Common myeloid progenitor, CD34-positive (primary cell): ENCODE results near the gene PRH1. TPM values are rescaled to one million over a fixed set of nuclear protein-coding genes. Genes with fewer than 3 reads are reported as not detected.

Source experiments
- CTCF ChIA-PET: fragments of 350-600 bp; sonication (Branson Sonifier 250); formaldehyde crosslinking; loops from one replicate; lab custom pipeline; 2021; ENCODE audit warnings: antibody characterized with exemption; lab: Charles Lee
- POLR2A ChIA-PET: fragments of 350-600 bp; sonication (Branson Sonifier 250); formaldehyde crosslinking; loops from one replicate; lab custom pipeline; 2021; ENCODE audit warnings: antibody characterized with exemption; lab: Charles Lee
- DNase-seq, 3 donors: peaks; one replicate each; pipeline versions ENCODE4 v3.0.0 to v3.0.0-alpha.2; 2013
- H3K27ac ChIP-seq, 2 experiments: 1 replicate in 1 of 2; 2 replicates in 1 of 2; pipeline ENCODE4 v1.7.0; 2013; ENCODE audit warnings: inconsistent platforms in 2 of 2, low read length in 2 of 2, mild to moderate bottlenecking in 2 of 2, low read depth in 1 of 2, moderate library complexity in 1 of 2; ENCODE audit not compliant: severe bottlenecking in 2 of 2, insufficient read depth in 1 of 2, poor library complexity in 1 of 2
- H3K27me3 ChIP-seq, 5 experiments: replicated peaks in 2 of 5; 1 replicate in 3 of 5; 2 replicates in 2 of 5; pipeline versions ENCODE4 v1.6.1 to v1.7.0; 2013; ENCODE audit warnings: low read length in 4 of 5, mild to moderate bottlenecking in 2 of 5, moderate library complexity in 2 of 5, inconsistent platforms in 1 of 5; ENCODE audit not compliant: insufficient read depth in 5 of 5, control insufficient read depth in 4 of 5
- H3K36me3 ChIP-seq, 4 experiments: 1 replicate in 2 of 4; 2 replicates in 2 of 4; pipeline versions ENCODE4 v1.6.1 to v1.7.0; 2013; ENCODE audit warnings: low read length in 3 of 4, control low read depth in 1 of 4, mild to moderate bottlenecking in 1 of 4; ENCODE audit not compliant: control insufficient read depth in 4 of 4, insufficient read depth in 4 of 4
- H3K4me1 ChIP-seq, 4 experiments: 1 replicate in 3 of 4; 2 replicates in 1 of 4; pipeline versions ENCODE4 v1.6.1 to v1.7.1; 2013; ENCODE audit warnings: low read length in 3 of 4, mild to moderate bottlenecking in 3 of 4, control low read depth in 1 of 4, inconsistent platforms in 1 of 4, moderate library complexity in 1 of 4; ENCODE audit not compliant: control insufficient read depth in 4 of 4, insufficient read depth in 4 of 4; ENCODE audit errors: control extremely low read depth in 1 of 4
- H3K4me3 ChIP-seq, 7 experiments: 1 replicate in 4 of 7; 2 replicates in 3 of 7; pipeline versions ENCODE4 v1.5.1 to v1.7.0; 2013; ENCODE audit warnings: mild to moderate bottlenecking in 7 of 7, low read length in 6 of 7, moderate library complexity in 6 of 7, inconsistent platforms in 2 of 7, low read depth in 2 of 7, control low read depth in 1 of 7; ENCODE audit not compliant: insufficient read depth in 4 of 7, control insufficient read depth in 1 of 7; ENCODE audit errors: extremely low read depth in 1 of 7
- H3K9me3 ChIP-seq, 5 experiments: 1 replicate in 4 of 5; 2 replicates in 1 of 5; pipeline versions ENCODE4 v1.6.1 to v1.7.1; 2013; ENCODE audit warnings: low read length in 4 of 5, mild to moderate bottlenecking in 2 of 5, inconsistent platforms in 1 of 5, low read depth in 1 of 5, moderate library complexity in 1 of 5; ENCODE audit not compliant: control insufficient read depth in 4 of 5, insufficient read depth in 2 of 5; ENCODE audit errors: control extremely low read depth in 1 of 5
- WGBS: methylation state at CpG from one replicate; pipeline ENCODE4 v1.1.5; 2013; ENCODE audit not compliant: insufficient coverage; 5-methylcytosine and 5-hydroxymethylcytosine counted together
- polyA plus RNA-seq: library from polyadenylated mRNA; unstranded; fragments of 120-200 nt; gene quantifications from one replicate; pipeline ENCODE4 v1.2.1, GENCODE V29; 2013

The PRH1 gene
- 12.5 TPM for polyA plus RNA-seq

DNA sequence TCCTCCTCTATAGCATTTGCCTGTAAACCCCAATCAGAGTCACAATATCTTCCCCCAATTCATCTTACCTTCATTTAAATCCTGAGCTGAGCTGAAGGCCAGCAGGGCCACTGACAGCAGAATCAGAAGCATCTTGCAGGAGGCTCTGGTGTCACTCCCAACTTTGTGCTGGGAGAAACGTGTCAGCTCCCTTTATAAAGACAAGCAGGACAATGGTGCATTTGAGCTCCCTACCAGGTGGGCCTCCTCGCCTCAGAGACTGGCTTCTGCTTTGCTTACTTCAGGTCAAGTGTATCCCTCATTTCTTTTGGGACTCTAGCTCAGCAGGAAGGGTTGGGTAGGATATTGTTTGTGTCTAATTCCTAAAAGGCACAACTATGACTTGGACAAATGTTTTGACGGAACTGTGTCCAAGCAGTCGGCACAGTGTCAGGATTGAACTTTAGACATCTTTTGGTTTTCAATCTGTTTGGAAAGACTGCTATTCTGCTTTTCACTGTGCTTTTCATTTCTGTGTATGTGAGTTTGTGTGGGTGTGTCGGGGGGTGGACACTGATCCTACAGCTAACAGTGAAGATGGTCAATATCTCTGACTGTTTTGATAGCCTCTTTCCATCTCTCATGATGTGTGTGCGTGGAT lies at the start of gene PRH1:
Gene PRH1 (minus strand): TSS at position 170 of the 640 bp plus-strand sequence. CDS start 38 bp downstream, at position 132.
- ChIA-PET CTCF (no interaction called here), POLR2A (no interaction called here)
- DNase-seq: no peak
- no peaks in the 10 kb centered on the region for H3K27me3 ChIP-seq
- 95% methylated on average over 3 of the region's 6 CpGs for WGBS
- no peaks in the 10 kb centered on the region for H3K9me3 ChIP-seq
- no peak within 1 kb of the TSS for H3K4me3 ChIP-seq
- no peak within 1 kb of the TSS for H3K27ac ChIP-seq
- peaks cover 0 to 5% (median 2%) of the 10 kb centered on the region in 4 experiments for H3K4me1 ChIP-seq
- H3K36me3 ChIP-seq: peaks cover 0 to 6% (median 2%) of the 10 kb centered on the region in 4 experiments

DNA sequence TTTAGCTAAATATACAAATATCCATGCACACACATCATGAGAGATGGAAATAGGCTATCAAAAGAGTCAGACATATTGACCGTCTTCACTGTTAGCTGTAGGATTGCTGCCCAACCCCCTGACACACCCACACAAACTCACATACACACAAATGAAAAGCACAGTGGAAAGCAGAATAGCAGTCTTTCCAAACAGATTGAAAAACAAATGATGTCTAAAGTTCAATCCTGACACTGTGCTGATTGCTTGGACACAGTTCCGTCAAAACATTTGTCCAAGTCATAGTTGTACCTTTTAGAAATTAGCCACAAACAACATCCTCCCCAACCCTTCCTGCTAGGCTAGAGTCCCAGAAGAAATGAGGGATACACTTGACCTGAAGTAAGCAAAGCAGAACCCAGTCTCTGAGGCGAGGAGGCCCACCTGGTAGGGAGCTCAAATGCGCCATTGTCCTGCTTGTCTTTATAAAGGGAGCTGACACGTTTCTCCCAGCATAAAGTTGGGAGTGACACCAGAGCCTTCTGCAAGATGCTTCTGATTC lies 44.8 kb upstream of the PRH1 start, which contains the start of gene PRH2:
Gene PRH2 (plus strand): TSS at position 491 of the 541 bp plus-strand sequence. CDS start 38 bp downstream, at position 529.
- H3K27ac ChIP-seq: no peak within 1 kb of the TSS
- H3K9me3 ChIP-seq: peaks cover 0 to 3% (median 0%) of the 10 kb centered on the region in 5 experiments
- H3K27me3 ChIP-seq: no peaks in the 10 kb centered on the region
- ChIA-PET CTCF (no interaction called here), POLR2A (no interaction called here)
- H3K4me1 ChIP-seq: no peaks in the 10 kb centered on the region
- no peak within 1 kb of the TSS for H3K4me3 ChIP-seq
- no peak for DNase-seq
- WGBS: 100% methylated on average over 5 of the region's 5 CpGs
- peaks cover 0 to 4% (median under 1%) of the 10 kb centered on the region in 4 experiments for H3K36me3 ChIP-seq

DNA sequence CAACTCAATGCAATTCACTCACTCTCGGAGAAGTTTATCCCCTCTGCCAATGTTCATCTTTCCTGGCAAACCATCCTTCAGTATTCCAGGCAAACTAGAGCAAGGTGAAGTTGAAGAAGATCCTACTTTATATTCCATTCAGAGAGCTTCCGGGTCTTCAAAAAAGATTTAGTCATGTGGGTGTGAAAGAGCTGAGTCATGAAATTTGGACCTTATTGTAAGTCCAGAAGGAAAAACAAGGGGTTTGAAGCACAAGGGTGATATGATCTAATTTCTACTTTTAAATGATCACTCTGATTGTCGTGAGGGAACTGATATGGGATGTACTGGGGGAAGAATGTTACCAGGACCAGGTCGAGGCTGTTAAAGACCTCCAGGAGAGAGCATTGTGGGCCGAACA lies 42.2 kb upstream of the PRH1 start:
- no peak for DNase-seq
- Histone ChIP-seq H3K36me3 (peaks cover 0 to 2% (median under 1%) of the 10 kb centered on the region in 4 experiments), H3K27ac (no peak overlapping the region), H3K9me3 (peaks cover 0 to 3% (median 0%) of the 10 kb centered on the region in 5 experiments), H3K4me1 (no peaks in the 10 kb centered on the region), H3K4me3 (no peak overlapping the region), H3K27me3 (no peaks in the 10 kb centered on the region)
- CTCF ChIA-PET: interaction anchor here (1.1 to 1.7 kb wide), 2 partner anchors 8 to 310 kb away, joined by 3 to 4 read pairs; no protein-coding TSS in a partner anchor
- POLR2A ChIA-PET: no interaction called here
- 100% methylated on average over 3 of the region's 5 CpGs for WGBS

DNA sequence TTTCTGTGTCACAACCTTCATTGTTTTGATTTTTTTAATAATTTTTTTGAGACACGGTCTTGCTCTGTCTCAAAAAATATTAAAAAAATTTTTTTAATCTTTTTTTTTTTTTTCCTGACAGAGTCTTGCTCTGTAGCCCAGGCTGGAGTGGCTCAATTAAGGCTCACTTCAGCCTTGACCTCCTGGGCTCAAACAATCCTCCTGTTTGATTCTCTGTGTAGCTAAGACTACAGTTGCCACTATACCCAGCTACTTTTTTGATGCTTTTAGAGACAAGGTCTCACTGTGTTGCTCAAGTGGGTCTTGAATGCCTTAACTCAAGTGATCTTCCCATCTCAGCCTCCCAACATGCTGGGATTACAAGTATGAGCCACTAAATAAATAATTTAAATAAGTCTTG lies 35.8 kb upstream of the PRH1 start:
- Histone ChIP-seq H3K4me1 (no peaks in the 10 kb centered on the region), H3K27me3 (no peaks in the 10 kb centered on the region), H3K36me3 (no peaks in the 10 kb centered on the region), H3K27ac (no peak overlapping the region), H3K9me3 (no peaks in the 10 kb centered on the region), H3K4me3 (no peak overlapping the region)
- ChIA-PET POLR2A (no interaction called here), CTCF (no interaction called here)
- no CpG with 5 or more reads among the region's 1 CpG for WGBS
- DNase-seq: no peak

DNA sequence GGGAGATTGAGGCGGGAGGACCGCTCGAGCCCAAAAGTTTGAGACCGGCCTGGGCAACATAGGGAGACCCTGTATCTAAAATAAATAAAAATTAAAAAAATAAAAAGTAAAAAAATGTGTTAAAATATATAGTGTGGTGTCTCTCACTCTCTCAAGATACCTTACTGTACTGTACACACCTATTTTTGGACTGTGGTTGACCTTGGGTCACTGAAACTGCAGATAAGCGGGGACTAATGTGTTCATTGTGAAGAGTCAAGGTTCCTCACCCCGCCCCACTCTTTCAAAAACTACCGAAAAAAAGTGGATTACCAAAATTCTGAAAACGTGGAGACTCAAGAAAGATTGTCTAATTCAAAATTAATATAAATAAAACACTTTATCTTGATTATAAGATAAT lies 26.3 kb upstream of the PRH1 start:
- Histone ChIP-seq H3K36me3 (peaks cover 0 to under 1% (median 0%) of the 10 kb centered on the region in 4 experiments), H3K4me1 (no peaks in the 10 kb centered on the region), H3K9me3 (peaks cover 0 to 5% (median 0%) of the 10 kb centered on the region in 5 experiments), H3K27ac (no peak overlapping the region), H3K27me3 (no peaks in the 10 kb centered on the region), H3K4me3 (no peak overlapping the region)
- WGBS: no CpG with 5 or more reads among the region's 8 CpGs
- CTCF ChIA-PET: no interaction called here
- POLR2A ChIA-PET: no interaction called here
- no peak for DNase-seq

DNA sequence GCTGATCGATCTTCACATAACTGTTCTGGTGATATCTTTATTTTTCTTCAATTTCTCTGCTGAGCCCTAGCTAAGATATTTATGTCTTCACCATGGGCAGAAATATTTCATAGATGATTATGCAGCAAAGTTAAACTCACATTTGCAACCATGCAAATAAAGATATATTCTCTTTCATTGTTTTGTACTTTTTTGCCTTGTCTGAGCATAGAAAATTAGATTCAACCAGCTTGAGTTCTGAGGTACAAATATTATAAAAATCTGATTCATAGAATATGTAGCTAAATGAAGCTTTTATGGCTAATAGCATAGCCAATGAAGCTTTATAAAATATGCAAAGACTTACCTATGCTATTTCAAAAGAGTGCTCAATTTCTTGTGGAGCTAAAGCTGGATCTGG lies 25.4 kb upstream of the PRH1 start, which contains the start of gene TAS2R13:
Gene TAS2R13 (minus strand): TSS at position 101 of the 400 bp plus-strand sequence. CDS start 264 bp downstream, outside the sequence.
- WGBS: no CpG with 5 or more reads among the region's 1 CpG
- ChIA-PET POLR2A (no interaction called here), CTCF (no interaction called here)
- Histone ChIP-seq H3K4me1 (no peaks in the 10 kb centered on the region), H3K27me3 (no peaks in the 10 kb centered on the region), H3K9me3 (peaks cover 0 to 15% (median 0%) of the 10 kb centered on the region in 5 experiments), H3K27ac (no peak within 1 kb of the TSS), H3K4me3 (no peak within 1 kb of the TSS), H3K36me3 (peaks cover 0 to 4% (median 0%) of the 10 kb centered on the region in 4 experiments)
- no peak for DNase-seq

DNA sequence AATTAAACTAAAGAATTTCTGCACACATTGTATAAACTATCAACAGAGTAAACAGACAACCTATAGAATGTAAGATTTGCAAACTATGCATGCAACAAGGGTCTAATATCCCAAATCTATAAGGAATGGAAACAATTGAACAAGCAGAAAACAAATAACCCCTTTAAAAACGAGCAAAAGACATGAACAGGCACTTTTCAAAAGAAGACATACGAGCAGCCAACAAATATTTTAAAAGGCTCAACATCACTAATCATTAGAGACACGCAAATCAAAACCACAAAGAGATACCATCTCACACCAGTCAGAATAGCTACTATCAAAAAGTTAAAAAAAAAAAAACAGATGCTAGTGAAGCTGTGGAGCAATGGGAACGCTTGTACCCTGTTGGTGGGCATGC lies 20.6 kb upstream of the PRH1 start:
- no CpG with 5 or more reads among the region's 4 CpGs for WGBS
- no peaks in the 10 kb centered on the region for H3K4me1 ChIP-seq
- H3K27me3 ChIP-seq: no peaks in the 10 kb centered on the region
- no peak overlapping the region for H3K27ac ChIP-seq
- H3K36me3 ChIP-seq: peaks cover 0 to 10% (median 3%) of the 10 kb centered on the region in 4 experiments
- no peak overlapping the region for H3K4me3 ChIP-seq
- peak in 2 of 3 donors; percentile 2 to 9 for DNase-seq
- H3K9me3 ChIP-seq: peaks cover 0 to 58% (median 5%) of the 10 kb centered on the region in 5 experiments
- ChIA-PET POLR2A (no interaction called here), CTCF (no interaction called here)
